Heart left ventricle (tissue), 16 donors: ENCODE measurements around the gene PLEKHG4. TPM values are rescaled to one million over a fixed set of nuclear protein-coding genes. Genes with fewer than 3 reads are reported as not detected.

Experiments used
- ATAC-seq, 4 donors: fragments of 200-7000 bp; cut with Tn5 transposase; one replicate each; pipeline ENCODE4 v1.9.1; 2020 to 2022; ENCODE audit warnings: moderate library complexity in 4 of 4, mild to moderate bottlenecking in 3 of 4, moderate number of reproducible peaks in 1 of 4
- DNase-seq, 5 donors: peaks; one replicate each; pipeline ENCODE4 v3.0.0-alpha.2; 2020
- H3K27ac ChIP-seq, 12 donors: fragments of 200-600 bp; sonication (generic) in 4 of 12; one replicate each; pipeline versions ENCODE4 v1.5.0 to v1.8.0; 2016 to 2022; ENCODE audit warnings: mild to moderate bottlenecking in 2 of 12
- H3K27me3 ChIP-seq, 9 donors: fragments of 200-600 bp; sonication (generic) in 2 of 9; one replicate each; pipeline versions ENCODE4 v1.5.1 to v1.8.0; 2016 to 2022; ENCODE audit warnings: mild to moderate bottlenecking in 3 of 9
- H3K36me3 ChIP-seq, 9 donors: fragments of 200-600 bp; sonication (generic) in 2 of 9; one replicate each; pipeline versions ENCODE4 v1.5.0 to v1.8.0; 2018 to 2022; ENCODE audit warnings: mild to moderate bottlenecking in 2 of 9
- H3K4me1 ChIP-seq, 12 donors: fragments of 200-600 bp; sonication (generic) in 4 of 12; one replicate each; pipeline versions ENCODE4 v1.5.0 to v1.8.0; 2016 to 2022; ENCODE audit warnings: mild to moderate bottlenecking in 3 of 12
- H3K4me3 ChIP-seq, 12 donors: fragments of 200-600 bp; sonication (generic) in 4 of 12; one replicate each; pipeline versions ENCODE4 v1.5.0 to v1.8.0; 2017 to 2022; ENCODE audit warnings: mild to moderate bottlenecking in 9 of 12, moderate library complexity in 4 of 12
- H3K9me3 ChIP-seq, 12 donors: fragments of 200-600 bp; sonication (generic) in 4 of 12; one replicate each; pipeline versions ENCODE4 v1.5.0 to v1.8.0; 2016 to 2022; ENCODE audit warnings: mild to moderate bottlenecking in 1 of 12
- CTCF ChIP-seq, 12 donors: fragments of 200-600 bp; sonication (generic) in 4 of 12; IDR thresholded peaks; one replicate each; pipeline versions ENCODE4 v1.5.0 to v1.8.0; 2018 to 2022; ENCODE audit warnings: antibody characterized with exemption in 12 of 12, mild to moderate bottlenecking in 5 of 12
- POLR2A ChIP-seq, 2 donors: fragments of 450-650 bp; IDR thresholded peaks; one replicate each; pipeline ENCODE4 v1.6.1; 2017; ENCODE audit warnings: antibody characterized with exemption in 2 of 2, mild to moderate bottlenecking in 2 of 2, moderate library complexity in 2 of 2
- WGBS, 4 donors: extraction: QIAGEN DNeasy Blood & Tissue Kit in 2 of 4; methylation state at CpG; one replicate each; pipeline versions ENCODE4 v1.1.5 to v1.1.7; 2013 to 2018; 5-methylcytosine and 5-hydroxymethylcytosine counted together
- intact Hi-C, 10 donors: fragments of 100-400 bp; cut with DNase I; formaldehyde crosslinking; loops; one replicate each; pipeline versions ENCODE4 v1.11.1 to v1.14.2; 2022
- polyA plus RNA-seq, 2 donors: library from polyadenylated mRNA; stranded (reverse); fragments of 200-250 nt; gene quantifications; one replicate each; pipeline ENCODE4 v1.2.3, GENCODE V29; 2013
- total RNA-seq, 9 donors: library from RNA; depleted of rRNA in 2 of 9; stranded (reverse); fragments of >200 nt in 2 of 9; fragmentation: NEBNext Ultra II Directional in 3 of 9; extraction: Animal tissue kit (Norgen Biotek cat#: 25700) in 3 of 9; gene quantifications; one replicate each; pipeline versions ENCODE4 v1.1.0 to v1.2.4, GENCODE V29; 2016 to 2023
- donor health status: ischemic (EF 13 %, LVEDD 7.1; RV severe dilation, severe dysfunction).
- donor health status: healthy with polysubstance abuse.
- donor health status: DM: no; HTN: yes; CAD: no.
- donor health status: DM: no; HTN: no; CAD: no.
- donor health status: ischemic (EF 25% LVEDD 6.9; RV normal size, moderate dysfunction).
- donor health status: ischemic (EF 25% LVEDD 5.7; RV mildly dilated, moderate dysfunction).
- donor health status: healthy.
- donor health status: DM: yes; HTN: yes; CAD: no.
- donor health status: ischemic (EF 35%, LVEDD 5.7; RV mildly dilated, moderate dysfunction).
- donor health status: nonischemic (EF 11% LVEDD 7.7; RV severe dilation, severe dysfunction).
- donor health status: DM: yes; HTN: yes; CAD: no.
- donor health status: PGD.
- donor health status: ischemic (EF 29% LVEDD 5.4; RV normal size, mild dysfunction).
- donor health status: nonischemic (EF 23%, LVEDD 6.1; RV moderate dilation, normal function).

PLEKHG4 gene
- total and polyA plus RNA-seq, 11 donors = 0.44 to 4.0 (median 1.2) TPM

- Histone ChIP-seq H3K27me3 (no peaks in the 10 kb centered on the region), H3K4me1 (peaks cover 0 to 10% (median 0%) of the 10 kb centered on the region in 12 donors), H3K9me3 (no peaks in the 10 kb centered on the region), H3K27ac (no peak overlapping the region), H3K36me3 (peaks cover 0 to under 1% (median 0%) of the 10 kb centered on the region in 9 donors), H3K4me3 (no peak overlapping the region)
- ATAC-seq (peak in 1 of 4 donors; percentile 10), DNase-seq (peak in 2 of 5 donors; percentile 15 to 49)
- TF ChIP-seq POLR2A (IDR thresholded peaks at IDR 0.05) (no peak), CTCF (IDR thresholded peaks at IDR 0.05) (no peak)
- intact Hi-C loops = no loop called here
- WGBS, 4 donors = 86 to 95% (median 94%) methylated on average over 9 to 11 of the region's 11 CpGs
Measured at GRCh38 chr16:67270931-67271338, 8.4 kb upstream of the PLEKHG4 start.

- intact Hi-C loops = no loop called here
- TF ChIP-seq POLR2A (IDR thresholded peaks at IDR 0.05) = no peak
- Histone ChIP-seq H3K27ac (no peak overlapping the region), H3K9me3 (no peaks in the 10 kb centered on the region), H3K36me3 (peaks cover 0 to 2% (median 0%) of the 10 kb centered on the region in 9 donors), H3K4me3 (no peak overlapping the region), H3K4me1 (peaks cover 0 to 10% (median 0%) of the 10 kb centered on the region in 12 donors), H3K27me3 (no peaks in the 10 kb centered on the region)
- ATAC-seq (no peak), DNase-seq (peak in 1 of 5 donors; percentile 19)
- WGBS, 4 donors = 92 to 100% (median 95%) methylated on average over 4 of the region's 4 CpGs
Measured at GRCh38 chr16:67271446-67271845, 7.9 kb upstream of the PLEKHG4 start.

- Histone ChIP-seq H3K36me3 (peaks cover 0 to 2% (median 0%) of the 10 kb centered on the region in 9 donors), H3K4me3 (no peak overlapping the region), H3K27me3 (peaks cover 0 to 3% (median 0%) of the 10 kb centered on the region in 9 donors), H3K9me3 (no peaks in the 10 kb centered on the region), H3K4me1 (peaks cover 0 to 26% (median 7%) of the 10 kb centered on the region in 12 donors), H3K27ac (no peak overlapping the region)
- no peak for ATAC-seq
- no peak for TF ChIP-seq CTCF (IDR thresholded peaks at IDR 0.05)
- no peak for TF ChIP-seq POLR2A (IDR thresholded peaks at IDR 0.05)
- no peak for DNase-seq
- intact Hi-C loops = loop anchor here in 1 of 10 donors (5.0 kb wide), 1 partner anchor 122 kb away; no protein-coding TSS in a partner anchor
- WGBS, 4 donors = 86 to 95% (median 93%) methylated on average over 2 of the region's 2 CpGs
Measured at GRCh38 chr16:67275321-67275720, 4.0 kb upstream of the PLEKHG4 start.

GRCh38 chr16:67277294-67277998, 1.9 kb upstream of the PLEKHG4 start:
- peak in 3 of 4 donors; percentile 6 to 70 (median 43) for ATAC-seq
- H3K9me3 ChIP-seq = no peaks in the 10 kb centered on the region
- intact Hi-C loops = loop anchor here in 1 of 10 donors (5.0 kb wide), 1 partner anchor 120 kb away; no protein-coding TSS in a partner anchor
- DNase-seq = peak in 3 of 5 donors; percentile 11 to 72 (median 71)
- peaks cover 0 to 3% (median 0%) of the 10 kb centered on the region in 9 donors for H3K27me3 ChIP-seq
- no peak overlapping the region for H3K4me3 ChIP-seq
- peaks cover 0 to 2% (median 0%) of the 10 kb centered on the region in 9 donors for H3K36me3 ChIP-seq
- H3K27ac ChIP-seq = peak overlapping the region in 2 of 12 donors; percentile 20 to 60
- peaks cover 0 to 26% (median 7%) of the 10 kb centered on the region in 12 donors for H3K4me1 ChIP-seq
- WGBS, 4 donors = 85 to 91% (median 89%) methylated on average over 3 to 4 of the region's 4 CpGs
- TF ChIP-seq POLR2A (IDR thresholded peaks at IDR 0.05) (no peak), CTCF (IDR thresholded peaks at IDR 0.05) (no peak)
